Memory B cell (primary cell): ENCODE data around the gene VCAM1.

Experiments
- ATAC-seq: fragments of 150-1000 bp; cut with Tn5 transposase; 2 replicates; pipeline ENCODE4 v1.10.0; 2021; ENCODE audit warnings: low read depth, mild to moderate bottlenecking, moderate library complexity
- DNase-seq, 2 donors: peaks; one replicate each; pipeline ENCODE4 v3.0.0; 2022; ENCODE audit warnings: low spot score in 2 of 2
- H3K27ac Mint-ChIP-seq: one replicate; pipeline ENCODE4 v1.8.0; 2022; ENCODE audit warnings: mild to moderate bottlenecking, moderate library complexity, mixed read lengths
- H3K27me3 Mint-ChIP-seq: one replicate; pipeline ENCODE4 v1.8.0; 2022; ENCODE audit warnings: mixed read lengths
- H3K36me3 Mint-ChIP-seq: one replicate; pipeline ENCODE4 v1.8.0; 2022; ENCODE audit warnings: mild to moderate bottlenecking, mixed read lengths
- H3K4me1 Mint-ChIP-seq: one replicate; pipeline ENCODE4 v1.8.0; 2022; ENCODE audit warnings: mixed read lengths
- H3K4me3 Mint-ChIP-seq: one replicate; pipeline ENCODE4 v1.8.0; 2022; ENCODE audit warnings: mild to moderate bottlenecking, moderate library complexity, mixed read lengths
- H3K9me3 Mint-ChIP-seq: one replicate; pipeline ENCODE4 v1.8.0; 2022; ENCODE audit warnings: mixed read lengths

VCAM1 gene

GRCh38 chr1:100713626-100714025 is 5.9 kb upstream of the VCAM1 start:
- H3K4me3 Mint-ChIP-seq: no peak overlapping the region
- peaks cover 1% of the 10 kb centered on the region for H3K9me3 Mint-ChIP-seq
- H3K4me1 Mint-ChIP-seq: no peaks in the 10 kb centered on the region
- DNase-seq (no peak), ATAC-seq (no peak)
- H3K27me3 Mint-ChIP-seq: peaks cover 9% of the 10 kb centered on the region
- no peaks in the 10 kb centered on the region for H3K36me3 Mint-ChIP-seq
- H3K27ac Mint-ChIP-seq: no peak overlapping the region

GRCh38 chr1:100714599-100714998 is 4.9 kb upstream of the VCAM1 start:
- ATAC-seq (no peak), DNase-seq (no peak)
- H3K4me1 Mint-ChIP-seq: peaks cover 2% of the 10 kb centered on the region
- no peaks in the 10 kb centered on the region for H3K36me3 Mint-ChIP-seq
- H3K27ac Mint-ChIP-seq: no peak overlapping the region
- no peak overlapping the region for H3K4me3 Mint-ChIP-seq
- H3K27me3 Mint-ChIP-seq: peaks cover 9% of the 10 kb centered on the region
- peaks cover 1% of the 10 kb centered on the region for H3K9me3 Mint-ChIP-seq

DNA sequence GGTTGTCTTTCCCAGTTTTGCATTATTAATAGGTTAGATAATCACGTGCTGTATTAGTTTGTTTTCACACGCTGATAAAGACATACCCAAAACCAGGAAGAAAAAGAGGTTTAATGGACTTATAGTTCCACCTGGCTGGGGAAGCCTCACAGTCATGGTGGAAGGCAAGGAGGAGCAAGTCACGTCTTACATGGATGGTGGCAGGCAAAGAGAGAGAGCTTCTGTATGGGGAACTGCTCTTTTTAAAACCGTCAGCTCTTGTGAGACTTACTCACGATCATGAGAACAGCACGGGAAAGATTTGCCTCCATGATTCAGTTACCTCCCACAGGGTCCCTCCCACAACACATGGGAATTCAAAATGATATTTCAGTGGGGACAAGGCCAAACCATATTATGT is 2.3 kb upstream of the VCAM1 start:
- no peaks in the 10 kb centered on the region for H3K9me3 Mint-ChIP-seq
- no peak overlapping the region for H3K4me3 Mint-ChIP-seq
- no peak for DNase-seq
- no peaks in the 10 kb centered on the region for H3K36me3 Mint-ChIP-seq
- ATAC-seq: no peak
- H3K27ac Mint-ChIP-seq: no peak overlapping the region
- peaks cover 5% of the 10 kb centered on the region for H3K4me1 Mint-ChIP-seq
- H3K27me3 Mint-ChIP-seq: peaks cover 6% of the 10 kb centered on the region

- Mint-ChIP-seq H3K27ac (no peak overlapping the region), H3K9me3 (no peaks in the 10 kb centered on the region), H3K4me3 (no peak overlapping the region), H3K27me3 (peaks cover 6% of the 10 kb centered on the region), H3K4me1 (peaks cover 5% of the 10 kb centered on the region), H3K36me3 (no peaks in the 10 kb centered on the region)
- ATAC-seq: no peak
- DNase-seq: no peak
Observed at GRCh38 chr1:100718581-100718980, 961 bp upstream of the VCAM1 start.

GRCh38 chr1:100720101-100720500 is 559 bp downstream of the VCAM1 start:
- H3K36me3 Mint-ChIP-seq: no peaks in the 10 kb centered on the region
- peaks cover 5% of the 10 kb centered on the region for H3K4me1 Mint-ChIP-seq
- no peaks in the 10 kb centered on the region for H3K9me3 Mint-ChIP-seq
- H3K27me3 Mint-ChIP-seq: peaks cover 6% of the 10 kb centered on the region
- H3K4me3 Mint-ChIP-seq: no peak overlapping the region
- no peak overlapping the region for H3K27ac Mint-ChIP-seq
- DNase-seq (no peak), ATAC-seq (no peak)

- DNase-seq (no peak), ATAC-seq (no peak)
- Mint-ChIP-seq H3K4me3 (no peak overlapping the region), H3K27me3 (peaks cover 6% of the 10 kb centered on the region), H3K4me1 (peaks cover 5% of the 10 kb centered on the region), H3K27ac (no peak overlapping the region), H3K9me3 (no peaks in the 10 kb centered on the region), H3K36me3 (no peaks in the 10 kb centered on the region)
Observed at GRCh38 chr1:100720751-100721150, 1.2 kb downstream of the VCAM1 start.

- no peak overlapping the region for H3K4me3 Mint-ChIP-seq
- H3K27me3 Mint-ChIP-seq: peaks cover 11% of the 10 kb centered on the region
- no peaks in the 10 kb centered on the region for H3K36me3 Mint-ChIP-seq
- no peaks in the 10 kb centered on the region for H3K9me3 Mint-ChIP-seq
- no peak for DNase-seq
- H3K27ac Mint-ChIP-seq: no peak overlapping the region
- ATAC-seq: no peak
- peaks cover 5% of the 10 kb centered on the region for H3K4me1 Mint-ChIP-seq
Observed at GRCh38 chr1:100721526-100722207, 2.1 kb downstream of the VCAM1 start.

DNA sequence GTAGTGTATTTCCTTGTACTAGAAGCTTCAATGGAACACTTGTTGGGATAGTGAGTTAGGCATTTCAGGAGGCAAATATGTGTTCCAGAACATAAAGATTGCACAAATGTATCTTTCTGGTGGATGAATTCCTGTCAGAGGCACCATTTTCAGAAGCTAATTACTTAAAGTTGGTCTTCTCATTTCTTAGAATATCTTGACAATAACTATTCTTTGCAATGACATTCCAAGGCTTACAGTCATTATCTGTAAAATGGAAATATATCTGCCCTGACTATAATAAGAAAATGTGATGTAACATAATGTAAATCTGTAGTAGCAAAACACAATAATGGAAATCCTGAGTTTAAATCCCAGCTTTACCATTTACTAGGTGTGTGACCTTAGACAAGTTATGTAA is 2.7 kb downstream of the VCAM1 start:
- ATAC-seq: no peak
- H3K4me3 Mint-ChIP-seq: no peak overlapping the region
- no peak overlapping the region for H3K27ac Mint-ChIP-seq
- H3K36me3 Mint-ChIP-seq: no peaks in the 10 kb centered on the region
- peaks cover 5% of the 10 kb centered on the region for H3K4me1 Mint-ChIP-seq
- H3K27me3 Mint-ChIP-seq: peaks cover 8% of the 10 kb centered on the region
- DNase-seq: no peak
- H3K9me3 Mint-ChIP-seq: no peaks in the 10 kb centered on the region

- Mint-ChIP-seq H3K4me3 (no peak overlapping the region), H3K9me3 (no peaks in the 10 kb centered on the region), H3K36me3 (no peaks in the 10 kb centered on the region), H3K4me1 (peaks cover 5% of the 10 kb centered on the region), H3K27ac (no peak overlapping the region), H3K27me3 (peaks cover 8% of the 10 kb centered on the region)
- no peak for DNase-seq
- no peak for ATAC-seq
Observed at GRCh38 chr1:100724281-100724680, 4.7 kb downstream of the VCAM1 start.

DNA sequence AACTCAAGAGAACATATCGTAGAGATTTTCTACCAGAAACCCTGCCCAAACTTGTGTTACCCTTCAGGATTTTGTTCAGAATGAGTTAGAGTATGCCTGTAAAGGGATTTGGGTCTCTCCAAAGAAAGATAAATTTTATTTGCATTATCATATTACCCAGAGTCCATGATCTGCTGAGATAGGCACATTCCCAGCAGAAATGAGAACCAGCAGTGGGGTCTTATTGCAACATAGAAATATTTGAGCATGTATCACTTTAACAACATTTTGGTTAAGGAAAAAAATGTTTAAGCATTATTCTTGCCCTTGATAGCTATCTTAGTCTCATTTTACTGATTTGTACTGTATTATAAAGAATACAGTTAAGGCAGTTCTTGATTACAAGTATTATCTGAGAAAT is 10.6 kb downstream of the VCAM1 start:
- no peak overlapping the region for H3K27ac Mint-ChIP-seq
- DNase-seq (no peak), ATAC-seq (no peak)
- H3K4me1 Mint-ChIP-seq: no peaks in the 10 kb centered on the region
- H3K4me3 Mint-ChIP-seq: no peak overlapping the region
- H3K36me3 Mint-ChIP-seq: no peaks in the 10 kb centered on the region
- peaks cover 1% of the 10 kb centered on the region for H3K9me3 Mint-ChIP-seq
- H3K27me3 Mint-ChIP-seq: peaks cover 4% of the 10 kb centered on the region

DNA sequence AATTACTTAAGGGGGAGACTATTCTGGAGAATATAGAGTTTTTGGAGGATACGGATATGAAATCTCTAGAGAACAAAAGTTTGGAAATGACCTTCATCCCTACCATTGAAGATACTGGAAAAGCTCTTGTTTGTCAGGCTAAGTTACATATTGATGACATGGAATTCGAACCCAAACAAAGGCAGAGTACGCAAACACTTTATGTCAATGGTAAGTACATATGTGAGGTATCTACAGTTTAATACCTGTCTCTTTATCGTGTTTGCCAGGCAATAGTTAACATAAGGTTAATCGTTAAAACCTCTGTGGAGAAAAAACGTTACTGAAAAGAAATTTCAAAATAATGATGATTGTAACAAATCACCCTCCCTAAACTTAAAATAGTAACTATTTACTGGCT is 11.8 kb downstream of the VCAM1 start:
- DNase-seq (no peak), ATAC-seq (no peak)
- Mint-ChIP-seq H3K27me3 (peaks cover 2% of the 10 kb centered on the region), H3K4me3 (no peak overlapping the region), H3K4me1 (no peaks in the 10 kb centered on the region), H3K27ac (no peak overlapping the region), H3K36me3 (no peaks in the 10 kb centered on the region), H3K9me3 (peaks cover 1% of the 10 kb centered on the region)

DNA sequence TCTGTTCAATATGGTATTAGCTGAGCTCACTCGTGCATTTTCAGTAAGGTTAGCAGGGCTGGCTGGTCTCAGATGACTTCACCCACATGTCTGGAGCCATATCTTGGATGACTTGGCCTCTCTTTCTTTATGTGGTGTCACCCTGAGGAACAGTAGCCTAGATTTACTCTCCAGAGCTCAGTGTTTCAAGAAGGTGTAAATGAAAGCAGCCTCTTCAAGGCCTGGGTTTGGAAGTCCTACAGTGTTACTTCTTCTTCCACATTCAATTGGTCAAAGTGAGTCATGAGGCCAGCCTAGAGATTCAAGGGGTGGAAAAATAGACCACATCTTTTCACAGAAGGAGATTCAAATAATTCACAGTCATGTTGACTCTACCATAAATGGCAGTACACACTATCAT is 12.2 kb downstream of the VCAM1 start:
- H3K4me3 Mint-ChIP-seq: no peak overlapping the region
- no peaks in the 10 kb centered on the region for H3K36me3 Mint-ChIP-seq
- no peaks in the 10 kb centered on the region for H3K27me3 Mint-ChIP-seq
- no peaks in the 10 kb centered on the region for H3K4me1 Mint-ChIP-seq
- H3K9me3 Mint-ChIP-seq: peaks cover 1% of the 10 kb centered on the region
- DNase-seq (no peak), ATAC-seq (no peak)
- H3K27ac Mint-ChIP-seq: no peak overlapping the region

- H3K27me3 Mint-ChIP-seq: no peaks in the 10 kb centered on the region
- ATAC-seq: no peak
Observed at GRCh38 chr1:100734676-100735075, 15.1 kb downstream of the VCAM1 start.

DNA sequence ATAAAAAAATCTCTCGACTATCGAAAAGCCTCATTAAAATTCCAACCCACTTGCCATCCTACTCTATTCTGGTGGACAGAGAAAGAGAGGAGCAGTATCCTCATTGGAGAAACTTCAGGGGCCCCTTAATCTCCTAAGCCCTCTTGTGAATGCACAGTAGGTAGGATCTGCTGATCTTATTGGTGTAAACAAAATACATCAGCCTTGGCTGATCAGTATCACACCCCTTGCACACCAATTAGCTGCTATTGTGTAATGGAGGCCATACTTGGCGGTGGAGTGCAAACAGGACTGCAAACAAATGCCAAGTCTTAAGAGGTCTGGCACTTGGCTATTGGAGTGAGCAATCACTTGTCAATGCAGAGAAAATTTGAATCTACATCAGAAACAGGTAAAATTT is 15.7 kb downstream of the VCAM1 start:
- no peak overlapping the region for H3K27ac Mint-ChIP-seq
- H3K36me3 Mint-ChIP-seq: no peaks in the 10 kb centered on the region
- no peak for DNase-seq

More at GRCh38 chr1:100734676-100735075, 15.1 kb downstream of the VCAM1 start:
- Mint-ChIP-seq H3K4me3 (no peak overlapping the region), H3K9me3 (peaks cover 1% of the 10 kb centered on the region), H3K4me1 (no peaks in the 10 kb centered on the region), H3K36me3 (no peaks in the 10 kb centered on the region), H3K27ac (no peak overlapping the region)
- DNase-seq: no peak

DNA sequence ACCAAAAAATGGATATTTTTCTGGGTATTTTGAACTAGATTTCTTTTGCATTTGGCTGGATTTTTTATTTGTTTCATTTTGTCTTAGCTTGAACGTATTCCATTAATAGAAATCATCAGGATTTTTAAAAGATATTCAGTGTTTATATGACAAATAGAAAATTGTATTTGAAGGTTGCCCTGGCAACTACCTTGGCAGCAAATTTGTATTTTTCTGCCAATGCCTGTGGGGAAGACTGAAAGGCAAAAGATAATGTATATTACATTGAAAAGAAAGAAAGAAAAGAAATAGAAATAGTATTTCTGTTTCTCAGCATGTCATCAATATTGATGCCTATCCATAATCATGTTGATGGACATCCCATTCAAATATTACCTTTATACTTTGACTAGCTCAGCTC is 16.8 kb downstream of the VCAM1 start:
- DNase-seq (no peak), ATAC-seq (no peak)
- Mint-ChIP-seq H3K27me3 (no peaks in the 10 kb centered on the region), H3K36me3 (no peaks in the 10 kb centered on the region), H3K4me3 (no peak overlapping the region), H3K4me1 (no peaks in the 10 kb centered on the region), H3K27ac (no peak overlapping the region), H3K9me3 (peaks cover 1% of the 10 kb centered on the region)

More for the DNA sequence above, 15.7 kb downstream of the VCAM1 start:
- H3K9me3 Mint-ChIP-seq: peaks cover 1% of the 10 kb centered on the region
- H3K4me3 Mint-ChIP-seq: no peak overlapping the region
- no peaks in the 10 kb centered on the region for H3K27me3 Mint-ChIP-seq
- H3K4me1 Mint-ChIP-seq: no peaks in the 10 kb centered on the region
- ATAC-seq: no peak
